Mononuclear cell (primary cell): ENCODE data around the gene NFIB. TPM values are rescaled to one million over a fixed set of nuclear protein-coding genes. Genes with fewer than 3 reads are reported as not detected.

Experiments used
- H3K27me3 ChIP-seq: 2 replicates; pipeline ENCODE4 v1.6.0; 2011; ENCODE audit warnings: low read length, control low read depth; ENCODE audit not compliant: insufficient read depth
- H3K4me1 ChIP-seq: 2 replicates; pipeline ENCODE4 v1.5.1; 2011; ENCODE audit warnings: mild to moderate bottlenecking, low read length, control low read depth; ENCODE audit not compliant: insufficient read depth
- H3K4me3 ChIP-seq: 2 replicates; pipeline ENCODE4 v1.5.1; 2011; ENCODE audit warnings: mild to moderate bottlenecking, low read length, moderate library complexity
- H3K9me3 ChIP-seq: 2 replicates; pipeline ENCODE4 v1.5.1; 2011; ENCODE audit warnings: low read depth, mild to moderate bottlenecking, control low read depth, low read length
- total RNA-seq: library from RNA; depleted of rRNA; stranded (reverse); fragments of >200 nt; gene quantifications from one replicate; pipeline ENCODE4 v1.2.3, GENCODE V29; 2012

NFIB gene
- total RNA-seq, 1 donor, result 0.42 TPM

- Histone ChIP-seq H3K4me1 (no peaks in the 10 kb centered on the region), H3K4me3 (no peak overlapping the region), H3K9me3 (no peaks in the 10 kb centered on the region), H3K27me3 (no peaks in the 10 kb centered on the region)
Observed at GRCh38 chr9:14269916-14270315, 44.0 kb downstream of the NFIB start.

DNA sequence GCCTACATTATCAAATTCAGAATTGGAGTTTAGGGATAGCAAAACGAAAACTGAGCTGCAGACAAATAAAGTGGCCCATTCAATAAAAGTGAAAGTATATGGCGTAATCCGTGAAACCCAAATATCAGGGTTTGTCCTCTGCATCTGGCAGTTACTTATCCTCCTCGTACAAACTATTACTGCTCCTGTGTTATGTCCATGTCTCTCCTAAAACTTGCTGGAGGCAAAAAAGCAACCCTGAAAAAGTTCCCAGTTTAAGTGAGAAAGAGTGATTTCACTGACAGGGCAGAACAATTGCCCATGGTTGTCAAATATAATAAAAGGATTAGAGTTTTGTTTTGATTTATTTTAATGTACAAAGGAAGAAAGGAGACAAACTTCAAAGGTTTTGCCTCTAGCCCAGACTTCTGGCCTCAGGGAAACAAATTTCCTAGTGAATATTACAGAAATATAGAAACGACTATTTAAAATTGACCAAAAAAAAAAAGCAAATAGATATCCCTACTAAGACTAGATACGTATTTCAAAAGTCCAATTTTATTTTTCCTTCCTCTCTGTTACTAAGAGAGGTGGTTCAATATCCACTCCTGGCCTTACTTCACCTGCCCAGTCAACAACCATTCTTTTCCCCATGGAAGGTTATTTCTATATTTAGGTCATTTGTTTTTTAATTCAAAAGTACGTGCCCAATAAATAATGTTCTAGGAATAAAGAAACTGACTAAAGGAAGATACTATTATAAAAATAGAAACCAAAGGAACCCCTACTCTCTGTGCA is 50.0 kb downstream of the NFIB start:
- H3K4me3 ChIP-seq, result no peak overlapping the region
- H3K4me1 ChIP-seq, result no peaks in the 10 kb centered on the region
- H3K9me3 ChIP-seq, result no peaks in the 10 kb centered on the region
- no peaks in the 10 kb centered on the region for H3K27me3 ChIP-seq

DNA sequence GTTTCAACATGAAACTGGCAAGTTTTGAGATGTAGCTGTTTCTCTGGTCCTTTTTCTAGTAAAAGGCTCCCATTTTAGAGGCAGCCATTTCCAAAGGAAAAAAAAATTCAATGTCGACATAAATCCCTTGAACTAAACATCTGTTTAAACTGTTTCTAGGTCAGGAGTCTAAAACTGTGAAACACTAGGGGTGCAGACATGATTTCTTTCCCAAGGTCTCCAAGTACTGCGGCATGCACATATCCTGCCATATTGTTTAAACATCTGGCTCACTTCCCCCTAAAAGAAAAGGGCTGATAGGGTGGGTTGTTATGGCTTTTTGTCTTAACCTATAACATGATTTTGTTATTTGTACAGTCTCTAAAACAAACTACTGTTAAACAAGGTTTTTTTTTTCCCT is 51.1 kb downstream of the NFIB start:
- Histone ChIP-seq H3K9me3 (no peaks in the 10 kb centered on the region), H3K27me3 (no peaks in the 10 kb centered on the region), H3K4me3 (no peak overlapping the region), H3K4me1 (no peaks in the 10 kb centered on the region)

GRCh38 chr9:14261616-14262015 is 52.3 kb downstream of the NFIB start:
- Histone ChIP-seq H3K4me3 (no peak overlapping the region), H3K4me1 (no peaks in the 10 kb centered on the region), H3K27me3 (no peaks in the 10 kb centered on the region), H3K9me3 (no peaks in the 10 kb centered on the region)

- no peaks in the 10 kb centered on the region for H3K27me3 ChIP-seq
- H3K4me1 ChIP-seq, result no peaks in the 10 kb centered on the region
- no peak overlapping the region for H3K4me3 ChIP-seq
- H3K9me3 ChIP-seq, result no peaks in the 10 kb centered on the region
Observed at GRCh38 chr9:14260101-14260500, 53.8 kb downstream of the NFIB start.

GRCh38 chr9:14258660-14259239 is 55.2 kb downstream of the NFIB start:
- no peaks in the 10 kb centered on the region for H3K4me1 ChIP-seq
- no peak overlapping the region for H3K4me3 ChIP-seq
- no peaks in the 10 kb centered on the region for H3K9me3 ChIP-seq
- no peaks in the 10 kb centered on the region for H3K27me3 ChIP-seq

DNA sequence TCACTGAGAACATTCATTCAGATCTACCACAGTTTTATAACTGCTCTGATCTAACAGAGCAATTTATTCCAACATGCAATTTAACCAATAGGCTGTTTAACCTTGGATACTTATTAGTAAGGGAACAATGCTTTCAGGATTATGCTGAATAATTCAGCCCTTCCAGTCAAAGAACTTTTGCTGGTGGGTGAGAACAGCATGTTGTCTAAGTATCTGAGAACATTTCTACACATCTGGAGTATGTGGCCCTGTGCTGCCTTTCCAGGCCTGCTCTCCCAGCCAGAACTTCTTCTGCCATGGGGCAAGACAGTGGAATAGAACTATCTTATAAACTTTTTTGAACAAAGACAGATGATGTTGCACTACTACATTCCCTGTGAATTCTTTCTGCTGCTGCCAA is 55.8 kb downstream of the NFIB start:
- Histone ChIP-seq H3K9me3 (no peaks in the 10 kb centered on the region), H3K4me3 (no peak overlapping the region), H3K4me1 (no peaks in the 10 kb centered on the region), H3K27me3 (no peaks in the 10 kb centered on the region)

- Histone ChIP-seq H3K4me3 (no peak overlapping the region), H3K9me3 (no peaks in the 10 kb centered on the region), H3K4me1 (no peaks in the 10 kb centered on the region), H3K27me3 (no peaks in the 10 kb centered on the region)
Observed at GRCh38 chr9:14256588-14256987, 57.4 kb downstream of the NFIB start.

- Histone ChIP-seq H3K4me1 (no peaks in the 10 kb centered on the region), H3K4me3 (no peak overlapping the region), H3K27me3 (no peaks in the 10 kb centered on the region), H3K9me3 (no peaks in the 10 kb centered on the region)
Observed at GRCh38 chr9:14251154-14252071, 62.5 kb downstream of the NFIB start.

- H3K9me3 ChIP-seq, result no peaks in the 10 kb centered on the region
- no peaks in the 10 kb centered on the region for H3K4me1 ChIP-seq
- H3K27me3 ChIP-seq, result no peaks in the 10 kb centered on the region
- H3K4me3 ChIP-seq, result no peak overlapping the region
Observed at GRCh38 chr9:14250794-14251153, 63.2 kb downstream of the NFIB start.

DNA sequence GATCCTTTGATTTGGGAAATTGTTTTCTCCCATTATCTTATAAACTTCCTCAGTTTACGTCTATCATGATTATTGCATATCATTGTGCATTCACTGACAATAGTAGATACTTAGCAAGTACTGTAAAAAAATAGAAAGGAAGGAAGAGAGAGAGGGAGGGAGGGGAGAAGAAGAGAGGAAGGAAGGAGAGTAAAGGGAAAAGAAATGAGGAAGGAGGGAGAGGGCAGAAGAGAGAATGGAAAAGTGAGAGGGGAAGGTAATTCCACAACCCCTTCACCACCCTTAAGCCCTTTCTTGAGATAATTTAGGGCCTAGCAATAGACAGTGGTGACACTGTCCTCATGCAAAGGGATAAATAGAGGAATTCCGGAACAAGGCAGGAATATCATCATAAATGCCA is 64.4 kb downstream of the NFIB start:
- no peaks in the 10 kb centered on the region for H3K27me3 ChIP-seq
- H3K4me1 ChIP-seq, result no peaks in the 10 kb centered on the region
- no peak overlapping the region for H3K4me3 ChIP-seq
- H3K9me3 ChIP-seq, result no peaks in the 10 kb centered on the region

DNA sequence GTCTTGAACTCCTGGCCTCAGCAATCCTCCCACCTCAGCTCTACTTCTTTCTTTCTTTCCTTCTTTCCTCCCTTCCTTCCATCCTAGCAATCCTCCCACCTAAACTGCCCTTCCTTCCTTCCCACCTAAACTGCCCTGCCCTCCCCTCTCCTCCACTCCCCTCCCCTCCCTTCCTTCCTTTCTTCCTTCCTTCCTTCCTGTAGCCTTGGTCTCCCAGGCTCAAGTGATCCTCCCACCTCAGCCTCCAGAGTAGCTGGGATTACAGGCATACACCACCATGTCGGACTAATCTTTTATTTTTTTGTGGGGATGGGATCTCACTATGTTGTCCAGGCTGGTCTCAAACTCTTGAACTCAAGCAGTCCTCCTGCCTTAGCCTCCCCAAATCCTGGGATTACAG is 65.8 kb downstream of the NFIB start:
- Histone ChIP-seq H3K9me3 (no peaks in the 10 kb centered on the region), H3K4me1 (no peaks in the 10 kb centered on the region), H3K27me3 (no peaks in the 10 kb centered on the region), H3K4me3 (no peak overlapping the region)

GRCh38 chr9:14247577-14247976 is 66.4 kb downstream of the NFIB start:
- no peaks in the 10 kb centered on the region for H3K9me3 ChIP-seq
- H3K27me3 ChIP-seq, result no peaks in the 10 kb centered on the region
- H3K4me1 ChIP-seq, result no peaks in the 10 kb centered on the region
- H3K4me3 ChIP-seq, result no peak overlapping the region

- Histone ChIP-seq H3K9me3 (no peaks in the 10 kb centered on the region), H3K4me1 (no peaks in the 10 kb centered on the region), H3K27me3 (no peaks in the 10 kb centered on the region), H3K4me3 (no peak overlapping the region)
Observed at GRCh38 chr9:14246951-14247350, 67.0 kb downstream of the NFIB start.

- no peaks in the 10 kb centered on the region for H3K9me3 ChIP-seq
- no peak overlapping the region for H3K4me3 ChIP-seq
- H3K4me1 ChIP-seq, result no peaks in the 10 kb centered on the region
- no peaks in the 10 kb centered on the region for H3K27me3 ChIP-seq
Observed at GRCh38 chr9:14245901-14246525, 67.9 kb downstream of the NFIB start.
